A204.1 (cell line): ENCODE measurements around the gene STAP2.

Experiments used
- FAIRE-seq: peaks from 2 replicates; lab custom pipeline; 2012; peaks lifted over from hg19 to GRCh38; lab: Jason Lieb, UNC

The STAP2 gene

GRCh38 chr19:4326837-4327251 lies 11.8 kb downstream of the STAP2 start:
- FAIRE-seq = no peak

GRCh38 chr19:4326215-4326836 lies 12.3 kb downstream of the STAP2 start:
- FAIRE-seq = no peak

- FAIRE-seq = no peak
Observed at GRCh38 chr19:4324228-4324627, 14.4 kb downstream of the STAP2 start.

- no peak for FAIRE-seq
Observed at GRCh38 chr19:4323692-4324091, 14.9 kb downstream of the STAP2 start.

GRCh38 chr19:4322942-4323665 lies 15.5 kb downstream of the STAP2 start:
- FAIRE-seq = no peak

- no peak for FAIRE-seq
Observed at GRCh38 chr19:4320419-4320818, 18.2 kb downstream of the STAP2 start.

- no peak for FAIRE-seq
Observed at GRCh38 chr19:4319067-4319718, 19.4 kb downstream of the STAP2 start.

- no peak for FAIRE-seq
Observed at GRCh38 chr19:4318460-4318859, 20.2 kb downstream of the STAP2 start.

- no peak for FAIRE-seq
Observed at GRCh38 chr19:4316956-4317355, 21.7 kb downstream of the STAP2 start.

- FAIRE-seq = no peak
Observed at GRCh38 chr19:4313847-4314490, 24.7 kb downstream of the STAP2 start.

GRCh38 chr19:4310247-4311121 lies 28.1 kb downstream of the STAP2 start:
- no peak for FAIRE-seq

GRCh38 chr19:4305659-4306058 lies 33.0 kb downstream of the STAP2 start:
- no peak for FAIRE-seq

GRCh38 chr19:4305257-4305612 lies 33.4 kb downstream of the STAP2 start:
- no peak for FAIRE-seq

- FAIRE-seq = no peak
Observed at GRCh38 chr19:4304538-4305256, 33.9 kb downstream of the STAP2 start, which contains the start of gene FSD1. Gene FSD1 (plus strand): TSS chr19:4304598. CDS start chr19:4304747, 149 bp downstream.

- FAIRE-seq = no peak
Observed at GRCh38 chr19:4303819-4304537, 34.6 kb downstream of the STAP2 start.

- no peak for FAIRE-seq
Observed at GRCh38 chr19:4302243-4302640, 36.4 kb downstream of the STAP2 start, which contains the start of gene TMIGD2. Gene TMIGD2 (minus strand): TSS chr19:4302389. CDS start chr19:4302385, 4 bp downstream.

- FAIRE-seq = no peak
Observed at GRCh38 chr19:4301590-4302242, 36.9 kb downstream of the STAP2 start.

- FAIRE-seq = no peak
Observed at GRCh38 chr19:4300589-4300988, 38.0 kb downstream of the STAP2 start.

GRCh38 chr19:4298810-4299550 lies 39.6 kb downstream of the STAP2 start:
- no peak for FAIRE-seq
